ENCODE data around the gene WDR54.

WDR54 gene

GRCh38 chr2:74472086-74472944 lies 50.8 kb downstream of the WDR54 start, which contains the start of gene MRPL53 (continued):
- peak; percentile 83 for TF ChIP-seq HOXD13 (CRISPR knock-in tag; IDR thresholded peaks at IDR 0.05; ENCODE audit: borderline replicate concordance)
- 0 out of 2 replicates have a peak, but pooled peaks have one; percentile 41 for TF ChIP-seq ZNF777 (tag by site-specific recombination; IDR thresholded peaks at IDR 0.05; ENCODE audit: borderline replicate concordance)
- TF ChIP-seq ZNF426 (tag by site-specific recombination; IDR thresholded peaks at IDR 0.05) = no peak
- TF ChIP-seq YY1 (tag by site-specific recombination; IDR thresholded peaks at IDR 0.05) = peak; percentile 93
- TF ChIP-seq REST (tag by site-specific recombination; IDR thresholded peaks at IDR 0.05) = no peak
- TF ChIP-seq ZBTB6 (tag by site-specific recombination; IDR thresholded peaks at IDR 0.05) = no peak
- peak; percentile 61 for TF ChIP-seq ZNF394 (tag by site-specific recombination; IDR thresholded peaks at IDR 0.05; ENCODE audit: borderline replicate concordance)
- TF ChIP-seq ZNF324 (tag by site-specific recombination; IDR thresholded peaks at IDR 0.05) = peak; percentile 70
- TF ChIP-seq, protein P1, sequence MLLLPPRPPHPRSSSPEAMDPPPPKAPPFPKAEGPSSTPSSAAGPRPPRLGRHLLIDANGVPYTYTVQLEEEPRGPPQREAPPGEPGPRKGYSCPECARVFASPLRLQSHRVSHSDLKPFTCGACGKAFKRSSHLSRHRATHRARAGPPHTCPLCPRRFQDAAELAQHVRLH (tag by site-specific recombination; IDR thresholded peaks at IDR 0.05) = peak; percentile 66; the same call in 1 of the 2 replicates
- TF ChIP-seq ZFP37 (tag by site-specific recombination; IDR thresholded peaks at IDR 0.05) = peak; percentile 88
- no peak for TF ChIP-seq MZF1 (tag by site-specific recombination; IDR thresholded peaks at IDR 0.05; ENCODE audit: borderline replicate concordance)
- TF ChIP-seq MEIS1 (CRISPR knock-in tag; IDR thresholded peaks at IDR 0.05; ENCODE audit: borderline replicate concordance) = peak; percentile 59; the same call in 1 of the 2 replicates
- no peak for TF ChIP-seq ZNF157 (tag by site-specific recombination; IDR thresholded peaks at IDR 0.05)
- TF ChIP-seq ZNF239 (tag by site-specific recombination; IDR thresholded peaks at IDR 0.05) = no peak
- TF ChIP-seq, protein P2, sequence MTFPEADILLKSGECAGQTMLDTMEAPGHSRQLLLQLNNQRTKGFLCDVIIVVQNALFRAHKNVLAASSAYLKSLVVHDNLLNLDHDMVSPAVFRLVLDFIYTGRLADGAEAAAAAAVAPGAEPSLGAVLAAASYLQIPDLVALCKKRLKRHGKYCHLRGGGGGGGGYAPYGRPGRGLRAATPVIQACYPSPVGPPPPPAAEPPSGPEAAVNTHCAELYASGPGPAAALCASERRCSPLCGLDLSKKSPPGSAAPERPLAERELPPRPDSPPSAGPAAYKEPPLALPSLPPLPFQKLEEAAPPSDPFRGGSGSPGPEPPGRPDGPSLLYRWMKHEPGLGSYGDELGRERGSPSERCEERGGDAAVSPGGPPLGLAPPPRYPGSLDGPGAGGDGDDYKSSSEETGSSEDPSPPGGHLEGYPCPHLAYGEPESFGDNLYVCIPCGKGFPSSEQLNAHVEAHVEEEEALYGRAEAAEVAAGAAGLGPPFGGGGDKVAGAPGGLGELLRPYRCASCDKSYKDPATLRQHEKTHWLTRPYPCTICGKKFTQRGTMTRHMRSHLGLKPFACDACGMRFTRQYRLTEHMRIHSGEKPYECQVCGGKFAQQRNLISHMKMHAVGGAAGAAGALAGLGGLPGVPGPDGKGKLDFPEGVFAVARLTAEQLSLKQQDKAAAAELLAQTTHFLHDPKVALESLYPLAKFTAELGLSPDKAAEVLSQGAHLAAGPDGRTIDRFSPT (tag by site-specific recombination; IDR thresholded peaks at IDR 0.05) = no peak
- TF ChIP-seq GFI1B (tag by site-specific recombination; IDR thresholded peaks at IDR 0.05) = no peak
- peak; percentile 43; the same call in 1 of the 2 replicates for TF ChIP-seq ZNF843 (tag by site-specific recombination; IDR thresholded peaks at IDR 0.05)
- TF ChIP-seq ZNF488 (tag by site-specific recombination; IDR thresholded peaks at IDR 0.05) = no peak
- TF ChIP-seq ZFP69B (tag by site-specific recombination; IDR thresholded peaks at IDR 0.05) = no peak
- TF ChIP-seq ZFP41 (tag by site-specific recombination; IDR thresholded peaks at IDR 0.05; ENCODE audit: borderline replicate concordance) = no peak
- no peak for TF ChIP-seq KLF10 (tag by site-specific recombination; IDR thresholded peaks at IDR 0.05)
- TF ChIP-seq, protein P3, sequence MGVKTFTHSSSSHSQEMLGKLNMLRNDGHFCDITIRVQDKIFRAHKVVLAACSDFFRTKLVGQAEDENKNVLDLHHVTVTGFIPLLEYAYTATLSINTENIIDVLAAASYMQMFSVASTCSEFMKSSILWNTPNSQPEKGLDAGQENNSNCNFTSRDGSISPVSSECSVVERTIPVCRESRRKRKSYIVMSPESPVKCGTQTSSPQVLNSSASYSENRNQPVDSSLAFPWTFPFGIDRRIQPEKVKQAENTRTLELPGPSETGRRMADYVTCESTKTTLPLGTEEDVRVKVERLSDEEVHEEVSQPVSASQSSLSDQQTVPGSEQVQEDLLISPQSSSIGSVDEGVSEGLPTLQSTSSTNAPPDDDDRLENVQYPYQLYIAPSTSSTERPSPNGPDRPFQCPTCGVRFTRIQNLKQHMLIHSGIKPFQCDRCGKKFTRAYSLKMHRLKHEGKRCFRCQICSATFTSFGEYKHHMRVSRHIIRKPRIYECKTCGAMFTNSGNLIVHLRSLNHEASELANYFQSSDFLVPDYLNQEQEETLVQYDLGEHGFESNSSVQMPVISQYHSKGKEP (tag by site-specific recombination; IDR thresholded peaks at IDR 0.05) = peak; percentile 3; the same call in 1 of the 2 replicates
- TF ChIP-seq ZNF18 (tag by site-specific recombination; IDR thresholded peaks at IDR 0.05) = no peak
- TF ChIP-seq ZNF214 (tag by site-specific recombination; IDR thresholded peaks at IDR 0.05; ENCODE audit: borderline replicate concordance) = no peak
- TF ChIP-seq ZNF558 (tag by site-specific recombination; IDR thresholded peaks at IDR 0.05) = no peak
